HG03432 (cell line): ENCODE results near the gene ZNF32.
A peak's percentile ranks its signal among the peaks of the same experiment; 100 is the strongest.
"Not testable (repeated sequence)": the region's sequence is repeated elsewhere in the genome, so short reads cannot be mapped to it uniquely, and the experiment has no call there.

Source experiments
- ATAC-seq: cut with Tn5 transposase; IDR thresholded peaks from one replicate; pipeline ENCODE4 v1.9.1; 2021; ENCODE audit warnings: mild to moderate bottlenecking, moderate library complexity; ENCODE audit not compliant: unreplicated experiment

Gene ZNF32

DNA sequence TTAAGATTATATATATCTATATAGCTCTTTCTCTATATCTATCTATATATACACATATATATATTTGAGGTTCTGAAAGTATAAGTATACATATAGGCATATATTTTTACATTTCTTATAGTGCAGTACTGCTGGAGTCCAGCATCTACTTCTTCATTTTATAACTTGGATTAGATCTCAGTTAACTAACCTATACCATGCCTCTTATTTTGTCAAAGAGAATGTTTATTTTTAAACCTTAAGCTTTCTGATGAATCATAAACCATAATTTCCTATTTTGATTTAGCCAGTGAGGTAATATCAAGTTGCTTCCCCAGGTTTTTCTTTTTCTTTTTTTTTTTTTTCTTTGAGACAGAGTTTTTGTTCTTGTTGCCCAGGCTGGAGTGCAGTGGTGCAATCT, 8.1 kb downstream of the ZNF32 start:
- no peak for ATAC-seq

DNA sequence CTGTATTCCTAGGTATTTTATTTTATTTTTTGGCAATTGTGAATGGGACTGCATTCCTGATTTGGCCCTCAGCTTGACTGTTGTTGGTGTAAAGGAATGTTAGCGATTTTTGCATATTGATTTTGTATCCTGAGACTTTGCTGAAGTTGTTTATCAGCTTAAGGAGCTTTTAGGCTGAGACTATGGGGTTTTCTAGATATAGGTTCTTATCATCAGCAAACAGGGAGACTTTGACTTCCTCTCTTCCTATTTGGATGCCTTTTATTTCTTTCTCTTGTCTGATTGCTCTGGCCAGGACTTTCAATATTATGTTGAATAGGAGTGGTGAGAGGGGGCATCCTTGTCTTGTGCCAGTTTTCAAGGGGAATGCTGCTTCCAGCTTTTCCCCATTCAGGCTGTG, 12.9 kb downstream of the ZNF32 start:
- not testable (repeated sequence) for ATAC-seq

- ATAC-seq, result no peak
Observed at GRCh38 chr10:43628956-43629355, 19.7 kb downstream of the ZNF32 start.

GRCh38 chr10:43627942-43628341, 20.7 kb downstream of the ZNF32 start:
- no peak for ATAC-seq

DNA sequence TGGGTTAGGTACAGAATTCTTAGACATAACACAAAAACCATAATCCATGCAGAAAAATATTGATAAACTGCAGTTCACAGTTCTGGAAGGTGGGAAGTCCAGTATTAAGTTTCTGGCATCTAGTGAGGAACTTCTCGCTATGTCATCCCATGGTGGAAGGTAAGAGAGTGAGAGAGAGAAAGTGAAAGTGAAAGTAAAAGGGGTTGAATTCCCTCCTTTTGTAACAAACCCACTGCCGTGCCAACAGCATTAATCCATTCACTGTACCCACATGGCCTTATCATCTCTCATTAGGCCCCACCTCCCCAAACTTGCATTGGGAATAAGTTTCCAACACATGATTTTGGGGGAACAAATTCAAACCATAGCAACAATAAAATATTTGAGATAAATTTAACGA, 25.3 kb downstream of the ZNF32 start:
- ATAC-seq, result no peak

GRCh38 chr10:43622038-43622437, 26.6 kb downstream of the ZNF32 start:
- ATAC-seq, result no peak

DNA sequence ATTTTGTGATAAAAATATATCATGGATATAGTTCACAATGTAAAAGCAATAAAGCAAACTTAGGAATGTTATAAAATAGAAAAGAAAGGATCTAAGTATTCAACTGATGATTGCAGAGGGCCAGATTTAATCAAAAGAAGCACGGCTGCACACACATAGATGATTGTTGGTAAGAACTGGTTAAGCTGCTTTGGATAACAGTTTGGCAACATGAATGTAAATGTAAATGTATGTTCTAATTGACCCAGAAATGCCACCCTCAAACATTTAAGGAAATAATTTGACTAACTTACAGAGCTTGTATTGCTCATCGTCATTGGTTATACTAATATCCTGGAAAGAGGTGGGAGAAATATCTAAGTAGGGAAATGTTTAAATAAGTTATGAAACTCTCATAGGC, 29.3 kb downstream of the ZNF32 start:
- ATAC-seq, result no peak

GRCh38 chr10:43616697-43617370, 31.8 kb downstream of the ZNF32 start:
- ATAC-seq, result no peak

- no peak for ATAC-seq
Observed at GRCh38 chr10:43610636-43611035, 38.0 kb downstream of the ZNF32 start.

DNA sequence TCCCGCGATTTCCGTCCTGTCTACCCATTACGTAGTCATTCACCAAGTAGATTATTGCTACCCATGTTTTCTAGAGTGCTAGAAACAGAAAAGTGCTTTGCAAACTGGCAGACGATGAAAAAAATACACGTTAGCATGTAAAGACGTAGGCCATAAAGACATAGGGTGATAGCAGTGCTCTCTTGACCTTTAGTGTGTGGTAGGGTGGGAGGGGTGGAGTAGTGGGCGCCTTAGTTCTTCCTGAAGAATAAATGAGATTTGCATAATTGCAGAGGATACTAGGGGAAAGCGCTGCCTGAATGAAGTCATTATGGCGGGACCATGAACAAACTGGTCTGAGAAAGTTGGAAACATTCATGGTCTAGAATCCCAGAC, 41.5 kb downstream of the ZNF32 start:
- ATAC-seq, result no peak

- ATAC-seq, result peak; percentile 100
Observed at GRCh38 chr10:43606323-43607198, 42.1 kb downstream of the ZNF32 start, which contains the start of gene ZNF485. ZNF485 (plus strand) TSS chr10:43606438; CDS start chr10:43607051, 613 bp downstream.

DNA sequence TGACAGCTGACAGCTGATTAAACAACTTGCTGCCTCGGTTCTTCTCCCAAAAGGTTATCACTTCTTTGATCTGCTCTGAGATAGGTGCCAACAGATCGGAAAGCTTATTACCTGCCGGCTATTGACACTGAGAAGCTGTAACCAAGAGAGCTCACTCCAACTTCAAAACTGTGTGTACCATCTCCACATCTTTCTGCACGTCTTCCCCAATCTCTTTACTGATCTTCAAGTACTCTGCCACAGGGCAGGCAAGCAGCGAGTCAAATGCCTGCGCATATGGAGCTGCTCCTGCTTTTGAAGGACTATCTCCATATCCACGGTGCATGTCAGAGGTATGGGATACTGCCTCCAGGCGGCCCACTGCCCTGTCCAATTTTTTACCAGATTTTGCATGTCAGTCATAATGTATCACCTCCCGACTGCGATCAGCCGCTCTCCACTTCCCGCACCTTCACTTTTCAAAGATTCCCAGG, 42.8 kb downstream of the ZNF32 start:
- ATAC-seq, result peak; percentile 21

DNA sequence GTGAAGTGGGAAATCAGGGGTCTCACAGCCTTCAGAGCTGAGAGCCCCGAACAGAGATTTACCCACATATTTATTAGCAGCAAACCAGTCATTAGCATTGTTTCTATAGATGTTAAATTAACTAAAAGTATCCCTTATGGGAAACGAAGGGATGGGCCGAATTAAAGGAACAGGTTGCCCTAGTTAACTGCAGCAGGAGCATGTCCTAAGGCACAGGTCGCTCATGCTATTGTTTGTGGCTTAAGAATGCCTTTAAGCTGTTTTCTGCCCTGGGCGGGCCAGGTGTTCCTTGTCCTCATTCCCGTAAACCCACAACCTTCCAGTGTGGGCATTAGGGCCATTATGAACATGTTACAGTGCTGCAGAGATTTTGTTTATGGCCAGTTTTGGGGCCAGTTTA, 47.1 kb downstream of the ZNF32 start:
- ATAC-seq, result not testable (repeated sequence)

GRCh38 chr10:43599333-43599732, 49.3 kb downstream of the ZNF32 start:
- no peak for ATAC-seq

GRCh38 chr10:43598446-43598845, 50.2 kb downstream of the ZNF32 start:
- no peak for ATAC-seq

- ATAC-seq, result no peak
Observed at GRCh38 chr10:43596546-43596945, 52.1 kb downstream of the ZNF32 start.

DNA sequence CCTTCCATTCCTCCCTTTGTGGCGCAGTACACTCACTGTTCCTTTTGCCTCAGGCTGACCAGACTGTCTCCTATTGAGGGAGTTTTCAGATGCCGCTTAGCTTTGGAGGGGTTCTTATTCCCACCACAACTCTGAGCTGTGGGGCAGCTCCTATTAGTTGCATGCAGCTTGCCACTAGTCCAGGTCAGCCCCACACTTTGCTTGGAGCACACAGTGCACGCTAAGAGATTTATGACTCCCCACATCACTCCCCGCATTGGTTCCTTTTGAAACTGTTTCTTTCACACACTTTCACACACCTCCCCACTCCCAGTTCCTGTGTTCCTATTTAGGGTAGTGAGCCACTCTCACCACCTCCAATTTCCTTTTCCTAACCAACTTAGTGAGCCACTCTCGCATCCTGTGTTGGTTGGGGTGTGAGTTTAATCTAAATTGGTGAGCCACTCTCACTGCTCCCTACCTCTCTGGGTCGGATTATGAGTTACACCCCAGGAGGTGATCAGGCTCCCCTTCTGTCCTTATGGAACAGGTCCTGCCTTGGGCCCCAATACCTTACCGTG, 52.9 kb downstream of the ZNF32 start:
- peak; percentile 56 for ATAC-seq

GRCh38 chr10:43594944-43595589, 53.6 kb downstream of the ZNF32 start:
- ATAC-seq, result peak; percentile 93
